Measurements from ENCODE around the gene LPP.

LPP gene

DNA sequence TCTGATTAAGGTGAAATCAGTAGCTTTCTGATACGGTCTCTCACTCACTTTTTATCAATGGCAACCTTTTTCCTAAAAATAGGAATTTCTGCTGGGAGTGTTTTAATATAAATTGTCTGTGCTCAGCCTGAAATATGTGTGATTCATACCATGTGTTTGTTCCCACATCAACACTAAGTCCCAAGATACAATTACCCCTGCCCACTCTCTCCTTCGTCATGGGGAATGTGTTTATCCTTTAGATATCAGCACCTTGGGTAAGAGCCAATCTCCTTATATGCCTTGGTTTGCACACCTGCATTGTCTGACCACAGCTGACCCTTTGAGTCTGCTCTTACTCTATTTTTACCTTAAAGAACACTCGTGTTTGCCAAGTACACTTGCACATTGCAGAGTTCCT lies 356.4 kb downstream of the LPP start:
- no peaks in the 10 kb centered on the region for H3K36me3 ChIP-seq (ENCODE audit: control insufficient read depth, insufficient read depth, low read length)
- WGBS, 2 experiments (ENCODE audit: insufficient coverage in 2 of 2): 100% methylated on average over 1 of the region's 3 CpGs; no CpG with 5 or more reads in 1 of the 2 experiments
- H3K4me1 ChIP-seq (ENCODE audit: control insufficient read depth, insufficient read depth, low read length, poor library complexity, severe bottlenecking): peaks cover 8% of the 10 kb centered on the region
- no peak overlapping the region for H3K4me3 ChIP-seq (ENCODE audit: extremely low read depth, insufficient read depth, low read length, poor library complexity, severe bottlenecking)
- no peak overlapping the region for H3K27ac ChIP-seq (ENCODE audit: low read depth, low read length, severe bottlenecking)
- no peaks in the 10 kb centered on the region for H3K9me3 ChIP-seq (ENCODE audit: control insufficient read depth, low read length)

GRCh38 chr3:188513662-188514328 lies 359.8 kb downstream of the LPP start:
- WGBS, 2 experiments (ENCODE audit: insufficient coverage in 2 of 2): 82 to 86% methylated on average over 4 of the region's 7 CpGs
- Histone ChIP-seq H3K4me1 (ENCODE audit: control insufficient read depth, insufficient read depth, low read length, poor library complexity, severe bottlenecking) (peaks cover 3% of the 10 kb centered on the region), H3K4me3 (ENCODE audit: extremely low read depth, insufficient read depth, low read length, poor library complexity, severe bottlenecking) (no peak overlapping the region), H3K36me3 (ENCODE audit: control insufficient read depth, insufficient read depth, low read length) (no peaks in the 10 kb centered on the region), H3K27ac (ENCODE audit: low read depth, low read length, severe bottlenecking) (no peak overlapping the region), H3K9me3 (ENCODE audit: control insufficient read depth, low read length) (no peaks in the 10 kb centered on the region)

GRCh38 chr3:188516515-188516914 lies 362.6 kb downstream of the LPP start:
- H3K4me3 ChIP-seq (ENCODE audit: extremely low read depth, insufficient read depth, low read length, poor library complexity, severe bottlenecking): no peak overlapping the region
- H3K9me3 ChIP-seq (ENCODE audit: control insufficient read depth, low read length): no peaks in the 10 kb centered on the region
- no CpG with 5 or more reads among the region's 2 CpGs for WGBS, 2 experiments (ENCODE audit: insufficient coverage in 2 of 2)
- no peak overlapping the region for H3K27ac ChIP-seq (ENCODE audit: low read depth, low read length, severe bottlenecking)
- peaks cover 3% of the 10 kb centered on the region for H3K4me1 ChIP-seq (ENCODE audit: control insufficient read depth, insufficient read depth, low read length, poor library complexity, severe bottlenecking)
- no peaks in the 10 kb centered on the region for H3K36me3 ChIP-seq (ENCODE audit: control insufficient read depth, insufficient read depth, low read length)

- Histone ChIP-seq H3K36me3 (ENCODE audit: control insufficient read depth, insufficient read depth, low read length) (no peaks in the 10 kb centered on the region), H3K4me1 (ENCODE audit: control insufficient read depth, insufficient read depth, low read length, poor library complexity, severe bottlenecking) (peaks cover 3% of the 10 kb centered on the region), H3K4me3 (ENCODE audit: extremely low read depth, insufficient read depth, low read length, poor library complexity, severe bottlenecking) (no peak overlapping the region), H3K9me3 (ENCODE audit: control insufficient read depth, low read length) (no peaks in the 10 kb centered on the region), H3K27ac (ENCODE audit: low read depth, low read length, severe bottlenecking) (no peak overlapping the region)
- WGBS, 2 experiments (ENCODE audit: insufficient coverage in 2 of 2): 100% methylated on average over 1 of the region's 2 CpGs
Observed at GRCh38 chr3:188518416-188518815, 364.5 kb downstream of the LPP start.

GRCh38 chr3:188518835-188519452 lies 365.0 kb downstream of the LPP start:
- Histone ChIP-seq H3K36me3 (ENCODE audit: control insufficient read depth, insufficient read depth, low read length) (peaks cover 3% of the 10 kb centered on the region), H3K27ac (ENCODE audit: low read depth, low read length, severe bottlenecking) (no peak overlapping the region), H3K4me3 (ENCODE audit: extremely low read depth, insufficient read depth, low read length, poor library complexity, severe bottlenecking) (no peak overlapping the region), H3K4me1 (ENCODE audit: control insufficient read depth, insufficient read depth, low read length, poor library complexity, severe bottlenecking) (peaks cover under 1% of the 10 kb centered on the region), H3K9me3 (ENCODE audit: control insufficient read depth, low read length) (no peaks in the 10 kb centered on the region)
- WGBS, 2 experiments (ENCODE audit: insufficient coverage in 2 of 2): 85 to 100% methylated on average over 2 to 4 of the region's 6 CpGs

GRCh38 chr3:188520466-188520865 lies 366.5 kb downstream of the LPP start:
- peaks cover 14% of the 10 kb centered on the region for H3K36me3 ChIP-seq (ENCODE audit: control insufficient read depth, insufficient read depth, low read length)
- WGBS, 2 experiments (ENCODE audit: insufficient coverage in 2 of 2): 100% methylated on average over 1 to 2 of the region's 4 CpGs
- no peak overlapping the region for H3K27ac ChIP-seq (ENCODE audit: low read depth, low read length, severe bottlenecking)
- H3K9me3 ChIP-seq (ENCODE audit: control insufficient read depth, low read length): no peaks in the 10 kb centered on the region
- no peak overlapping the region for H3K4me3 ChIP-seq (ENCODE audit: extremely low read depth, insufficient read depth, low read length, poor library complexity, severe bottlenecking)
- no peaks in the 10 kb centered on the region for H3K4me1 ChIP-seq (ENCODE audit: control insufficient read depth, insufficient read depth, low read length, poor library complexity, severe bottlenecking)

- no peaks in the 10 kb centered on the region for H3K4me1 ChIP-seq (ENCODE audit: control insufficient read depth, insufficient read depth, low read length, poor library complexity, severe bottlenecking)
- H3K9me3 ChIP-seq (ENCODE audit: control insufficient read depth, low read length): no peaks in the 10 kb centered on the region
- no peak overlapping the region for H3K4me3 ChIP-seq (ENCODE audit: extremely low read depth, insufficient read depth, low read length, poor library complexity, severe bottlenecking)
- 85 to 100% methylated on average over 1 to 2 of the region's 3 CpGs for WGBS, 2 experiments (ENCODE audit: insufficient coverage in 2 of 2)
- no peak overlapping the region for H3K27ac ChIP-seq (ENCODE audit: low read depth, low read length, severe bottlenecking)
- H3K36me3 ChIP-seq (ENCODE audit: control insufficient read depth, insufficient read depth, low read length): peaks cover 26% of the 10 kb centered on the region
Observed at GRCh38 chr3:188522115-188522514, 368.2 kb downstream of the LPP start.

- no peaks in the 10 kb centered on the region for H3K9me3 ChIP-seq (ENCODE audit: control insufficient read depth, low read length)
- H3K27ac ChIP-seq (ENCODE audit: low read depth, low read length, severe bottlenecking): no peak overlapping the region
- peaks cover 26% of the 10 kb centered on the region for H3K36me3 ChIP-seq (ENCODE audit: control insufficient read depth, insufficient read depth, low read length)
- no peak overlapping the region for H3K4me3 ChIP-seq (ENCODE audit: extremely low read depth, insufficient read depth, low read length, poor library complexity, severe bottlenecking)
- WGBS, 2 experiments (ENCODE audit: insufficient coverage in 2 of 2): 97 to 100% methylated on average over 3 to 4 of the region's 5 CpGs
- H3K4me1 ChIP-seq (ENCODE audit: control insufficient read depth, insufficient read depth, low read length, poor library complexity, severe bottlenecking): no peaks in the 10 kb centered on the region
Observed at GRCh38 chr3:188523291-188523690, 369.3 kb downstream of the LPP start.

DNA sequence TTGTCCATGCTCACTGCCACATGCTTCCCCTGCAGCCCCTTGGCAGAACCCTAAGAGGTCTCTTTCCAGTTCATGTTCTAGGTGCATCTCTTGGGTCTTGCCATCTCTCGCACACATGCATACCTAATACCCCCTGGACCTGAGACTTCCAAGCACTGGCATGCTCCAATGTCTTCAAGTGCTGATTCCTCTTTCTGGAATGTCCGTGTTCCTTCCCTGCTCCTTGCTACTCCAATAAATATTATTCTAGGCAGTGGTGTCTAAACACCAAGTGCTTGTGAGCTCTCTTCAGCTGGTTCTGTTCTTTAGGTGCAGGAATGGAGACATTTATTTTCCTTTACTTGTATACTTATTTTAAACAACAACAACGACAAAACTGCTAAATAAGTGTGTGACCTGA lies 370.1 kb downstream of the LPP start:
- peaks cover 26% of the 10 kb centered on the region for H3K36me3 ChIP-seq (ENCODE audit: control insufficient read depth, insufficient read depth, low read length)
- no peaks in the 10 kb centered on the region for H3K9me3 ChIP-seq (ENCODE audit: control insufficient read depth, low read length)
- no peaks in the 10 kb centered on the region for H3K4me1 ChIP-seq (ENCODE audit: control insufficient read depth, insufficient read depth, low read length, poor library complexity, severe bottlenecking)
- no peak overlapping the region for H3K27ac ChIP-seq (ENCODE audit: low read depth, low read length, severe bottlenecking)
- no peak overlapping the region for H3K4me3 ChIP-seq (ENCODE audit: extremely low read depth, insufficient read depth, low read length, poor library complexity, severe bottlenecking)
- WGBS, 2 experiments (ENCODE audit: insufficient coverage in 2 of 2): 0 to 42% methylated on average over 1 to 2 of the region's 3 CpGs

- 96 to 97% methylated on average over 4 to 5 of the region's 5 CpGs for WGBS, 2 experiments (ENCODE audit: insufficient coverage in 2 of 2)
- no peaks in the 10 kb centered on the region for H3K9me3 ChIP-seq (ENCODE audit: control insufficient read depth, low read length)
- peaks cover 3% of the 10 kb centered on the region for H3K4me1 ChIP-seq (ENCODE audit: control insufficient read depth, insufficient read depth, low read length, poor library complexity, severe bottlenecking)
- H3K4me3 ChIP-seq (ENCODE audit: extremely low read depth, insufficient read depth, low read length, poor library complexity, severe bottlenecking): no peak overlapping the region
- peaks cover 26% of the 10 kb centered on the region for H3K36me3 ChIP-seq (ENCODE audit: control insufficient read depth, insufficient read depth, low read length)
- H3K27ac ChIP-seq (ENCODE audit: low read depth, low read length, severe bottlenecking): no peak overlapping the region
Observed at GRCh38 chr3:188526057-188526456, 372.1 kb downstream of the LPP start.

DNA sequence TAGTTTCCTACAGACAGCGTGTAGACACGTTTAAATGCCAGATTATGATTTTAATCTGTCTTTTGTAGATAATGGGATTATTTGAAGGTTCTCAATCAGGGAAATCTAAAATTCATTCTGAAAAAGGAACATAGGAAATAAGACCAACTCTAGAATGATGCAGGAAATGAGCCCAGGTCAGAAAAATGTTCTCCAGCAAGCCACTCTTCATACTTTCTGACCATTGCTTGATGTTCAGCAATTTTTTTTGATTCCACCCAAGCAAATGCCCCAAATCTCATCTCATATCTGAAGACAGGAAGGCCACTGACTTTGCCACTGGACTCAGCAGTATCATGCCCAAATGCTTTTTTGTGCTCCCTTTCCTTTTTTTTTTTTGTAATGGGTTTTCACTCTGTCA lies 373.4 kb downstream of the LPP start:
- WGBS, 2 experiments (ENCODE audit: insufficient coverage in 2 of 2): 100% methylated on average over 2 of the region's 2 CpGs
- H3K4me1 ChIP-seq (ENCODE audit: control insufficient read depth, insufficient read depth, low read length, poor library complexity, severe bottlenecking): peaks cover 3% of the 10 kb centered on the region
- no peak overlapping the region for H3K27ac ChIP-seq (ENCODE audit: low read depth, low read length, severe bottlenecking)
- H3K4me3 ChIP-seq (ENCODE audit: extremely low read depth, insufficient read depth, low read length, poor library complexity, severe bottlenecking): no peak overlapping the region
- peaks cover 26% of the 10 kb centered on the region for H3K36me3 ChIP-seq (ENCODE audit: control insufficient read depth, insufficient read depth, low read length)
- H3K9me3 ChIP-seq (ENCODE audit: control insufficient read depth, low read length): no peaks in the 10 kb centered on the region

Measured in mesodermal cell (in vitro differentiated cells).